Measurements from ENCODE around the gene FMNL2.

FMNL2 gene

DNA sequence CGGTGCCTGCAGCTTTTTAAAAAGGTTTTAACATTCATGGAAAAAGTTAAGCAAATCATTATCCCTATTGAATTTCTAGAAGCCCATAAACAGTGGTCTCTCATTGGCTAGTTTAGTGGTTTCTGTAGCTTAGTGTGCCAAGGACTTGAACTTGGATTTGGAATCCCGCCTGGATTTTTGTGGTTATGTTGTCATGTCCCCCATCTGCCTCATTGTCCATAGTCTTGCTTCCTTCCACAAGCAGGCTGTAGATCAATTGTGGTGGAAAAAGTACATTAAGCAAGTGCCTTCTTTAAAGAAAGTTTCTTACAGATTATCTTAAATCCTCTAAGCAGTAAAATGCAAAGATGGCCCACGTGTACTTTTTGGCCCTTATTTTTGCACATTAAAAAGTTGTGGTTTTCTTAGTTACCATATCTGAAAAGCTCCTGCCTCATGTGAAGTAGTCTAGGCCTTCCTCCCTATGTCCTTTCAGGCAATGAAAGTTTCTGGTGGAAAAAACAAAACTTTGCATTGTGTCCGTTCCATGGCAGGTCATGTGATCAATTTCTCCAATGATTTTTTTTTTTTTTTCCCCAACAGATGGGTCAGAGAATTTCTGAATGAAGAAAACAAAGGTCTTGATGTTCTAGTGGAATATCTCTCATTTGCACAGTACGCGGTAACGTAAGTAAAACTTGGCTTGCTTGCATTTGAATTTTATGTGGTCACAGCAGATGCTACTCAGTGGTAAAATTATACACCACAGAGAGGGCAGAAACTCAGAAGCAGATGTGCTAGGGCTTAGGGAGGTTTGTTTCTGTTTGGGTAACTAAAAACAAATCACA, 223.4 kb downstream of the FMNL2 start:
- DNase-seq (ENCODE audit: low spot score) = no peak

DNA sequence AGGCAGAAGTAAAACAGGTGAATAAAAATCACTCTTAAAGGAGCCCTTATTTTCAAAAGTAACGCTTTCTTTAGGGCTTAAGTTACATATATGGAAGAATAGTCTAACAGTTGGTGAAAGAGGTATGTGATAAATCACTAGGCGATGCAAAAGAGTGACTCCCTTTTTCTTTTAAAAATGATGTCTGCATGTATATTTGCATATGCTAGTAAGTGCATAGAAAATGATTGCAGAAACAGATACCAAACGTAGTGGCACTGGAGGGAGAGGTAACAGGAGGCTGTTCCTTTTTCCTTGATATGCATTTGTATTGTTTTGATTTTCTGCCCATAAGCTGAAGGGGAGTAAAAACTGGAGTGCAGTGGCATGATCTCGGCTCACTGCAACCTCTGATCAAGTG, 224.0 kb downstream of the FMNL2 start:
- DNase-seq (ENCODE audit: low spot score) = no peak

- no peak for DNase-seq (ENCODE audit: low spot score)
Observed at GRCh38 chr2:152560166-152560565, 225.2 kb downstream of the FMNL2 start.

DNA sequence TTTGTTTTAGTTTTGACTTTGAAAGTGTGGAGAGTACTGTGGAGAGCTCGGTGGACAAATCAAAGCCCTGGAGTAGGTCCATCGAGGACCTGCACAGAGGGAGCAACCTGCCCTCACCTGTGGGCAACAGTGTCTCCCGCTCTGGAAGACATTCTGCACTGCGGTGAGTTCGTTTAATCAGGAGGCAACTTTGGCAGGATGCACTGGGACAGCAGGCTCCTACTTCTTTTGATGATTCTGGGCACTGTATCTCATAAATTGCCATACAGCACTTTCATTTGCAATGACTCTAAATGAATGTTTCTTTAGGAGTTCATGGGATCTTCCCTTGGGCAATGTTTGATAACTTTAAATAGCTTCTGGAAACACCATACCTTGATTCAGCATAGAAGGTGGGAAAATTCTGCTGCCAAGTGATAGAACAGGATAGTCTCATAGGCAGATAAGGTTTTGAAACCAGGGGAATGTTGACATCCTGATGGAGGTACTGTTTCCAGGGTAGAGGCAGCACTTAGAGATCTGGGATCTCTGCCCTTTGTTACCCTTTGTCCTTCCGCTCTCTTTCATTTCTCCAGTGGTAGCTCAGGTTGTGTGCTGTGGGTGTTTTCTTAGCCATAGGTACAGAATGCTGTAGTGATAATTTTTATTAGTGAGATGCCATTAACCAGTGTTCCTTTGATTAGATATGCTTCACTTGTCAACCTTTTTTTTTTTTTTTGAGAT, 226.1 kb downstream of the FMNL2 start:
- no peak for DNase-seq (ENCODE audit: low spot score)

GRCh38 chr2:152562198-152562884, 227.4 kb downstream of the FMNL2 start:
- DNase-seq (ENCODE audit: low spot score) = no peak

DNA sequence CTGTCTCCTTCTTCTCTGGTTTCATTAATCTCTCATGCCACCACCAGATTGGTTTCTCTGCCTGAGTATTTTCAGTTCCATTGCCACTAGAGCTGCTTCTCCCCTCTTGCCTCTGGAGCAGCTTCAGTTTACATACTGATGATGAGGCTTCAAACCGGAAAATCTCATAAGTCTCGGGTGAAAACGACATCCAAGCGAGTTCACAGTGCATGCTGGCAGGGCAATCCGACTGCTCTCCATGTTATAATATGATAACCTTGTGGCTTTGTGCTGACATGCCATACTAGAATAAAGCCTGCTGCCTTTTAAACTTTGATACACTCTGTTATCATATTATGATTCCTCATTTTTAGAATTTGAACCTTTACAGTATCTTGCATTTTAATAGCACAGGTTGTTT, 228.8 kb downstream of the FMNL2 start:
- no peak for DNase-seq (ENCODE audit: low spot score)

DNA sequence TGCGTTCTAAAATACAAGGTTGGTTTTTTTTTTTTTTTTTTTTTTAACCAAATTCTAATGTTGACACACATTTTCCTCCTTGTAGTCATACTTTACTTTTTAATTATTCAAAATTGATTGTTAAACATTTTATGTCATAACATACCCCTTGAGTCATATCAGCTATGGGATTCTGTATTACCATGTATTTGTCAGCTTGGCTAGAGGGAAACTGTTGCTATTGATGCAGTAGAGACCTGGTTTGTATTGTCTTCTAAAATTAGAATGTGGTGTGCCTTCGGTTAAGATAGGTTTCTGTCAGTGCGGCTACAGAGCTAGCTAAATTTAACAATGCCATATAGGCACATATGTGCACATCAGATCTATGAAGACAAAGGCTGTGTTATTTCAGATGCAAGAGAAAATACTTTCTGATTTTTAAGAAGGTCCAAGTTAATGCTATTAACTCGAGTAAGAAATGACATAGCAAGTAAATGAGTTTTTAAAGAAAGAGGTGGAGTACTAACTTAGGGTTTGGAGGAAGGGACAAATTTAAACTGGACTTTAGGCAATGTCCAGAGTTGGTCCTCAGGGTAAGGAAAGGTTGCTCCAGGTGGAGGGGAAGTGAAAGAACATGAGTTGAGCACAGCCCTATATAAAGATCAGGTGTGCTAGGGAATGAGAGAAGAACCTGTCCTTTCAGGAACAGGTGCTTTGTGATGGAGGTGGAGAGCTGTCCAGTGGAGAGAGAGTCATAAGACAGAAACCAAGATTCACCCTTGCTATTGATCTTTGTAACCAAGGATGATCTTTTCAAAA, 230.0 kb downstream of the FMNL2 start:
- peak; percentile 41 for DNase-seq (ENCODE audit: low spot score)

- no peak for DNase-seq (ENCODE audit: low spot score)
Observed at GRCh38 chr2:152565884-152566727, 231.1 kb downstream of the FMNL2 start.

- DNase-seq (ENCODE audit: low spot score) = peak; percentile 25
Observed at GRCh38 chr2:152566728-152567069, 231.7 kb downstream of the FMNL2 start.

- DNase-seq (ENCODE audit: low spot score) = no peak
Observed at GRCh38 chr2:152568531-152568930, 233.6 kb downstream of the FMNL2 start.

- no peak for DNase-seq (ENCODE audit: low spot score)
Observed at GRCh38 chr2:152569186-152569585, 234.2 kb downstream of the FMNL2 start.

DNA sequence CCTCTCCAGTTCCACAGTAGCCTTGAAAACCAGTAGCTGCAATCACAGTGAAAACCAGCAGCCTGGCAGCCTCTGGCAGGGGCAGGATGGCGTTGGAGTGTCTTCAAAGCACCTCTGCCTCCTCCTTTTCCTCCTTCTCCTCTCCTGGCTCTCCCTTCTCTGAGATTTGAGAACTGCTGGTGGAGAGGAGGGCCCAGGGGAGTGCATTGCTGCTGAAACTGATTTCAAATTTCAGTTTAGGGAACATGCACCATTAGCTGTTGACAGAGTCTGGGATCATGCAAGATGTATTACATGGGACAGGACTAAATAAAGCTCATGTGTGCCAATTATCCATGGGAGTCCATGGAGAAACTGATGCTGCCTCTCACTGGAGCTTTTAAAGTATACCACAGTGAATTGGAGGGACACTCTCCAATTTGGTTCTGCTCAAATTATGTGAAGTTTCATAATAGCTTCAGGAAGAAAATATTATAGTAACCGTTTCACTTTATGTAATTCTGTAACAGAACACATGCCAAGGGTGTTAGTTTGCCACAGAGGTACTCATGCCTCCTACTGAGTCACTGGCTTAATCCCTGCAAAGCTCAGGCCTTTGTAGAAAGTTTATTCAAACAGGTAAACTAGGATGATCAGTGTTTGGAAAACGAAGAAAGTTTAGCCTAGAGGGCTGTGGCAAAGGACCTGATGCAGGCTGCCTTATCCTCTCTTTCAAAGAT, 236.2 kb downstream of the FMNL2 start:
- no peak for DNase-seq (ENCODE audit: low spot score)

GRCh38 chr2:152572031-152572430, 237.1 kb downstream of the FMNL2 start:
- DNase-seq (ENCODE audit: low spot score) = no peak

DNA sequence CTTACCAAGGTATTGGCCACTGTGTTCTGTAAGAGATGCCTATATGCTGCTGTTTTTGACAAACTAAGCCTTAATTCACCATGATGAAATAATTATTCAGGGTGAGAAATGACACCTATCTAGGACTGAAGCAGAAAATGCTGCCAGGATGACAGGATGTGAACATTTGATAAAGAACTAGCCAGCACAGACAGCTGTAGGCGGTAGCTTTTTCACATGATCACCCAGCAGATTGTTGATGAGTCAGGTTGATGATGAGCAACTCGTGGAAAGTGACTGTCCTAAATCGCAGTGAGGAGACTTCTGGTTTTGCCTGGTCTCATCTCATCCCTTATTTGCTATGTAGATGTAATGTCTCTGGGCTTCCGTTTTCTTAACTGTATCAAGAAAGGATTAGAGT, 238.2 kb downstream of the FMNL2 start:
- peak; percentile 93 for DNase-seq (ENCODE audit: low spot score)

DNA sequence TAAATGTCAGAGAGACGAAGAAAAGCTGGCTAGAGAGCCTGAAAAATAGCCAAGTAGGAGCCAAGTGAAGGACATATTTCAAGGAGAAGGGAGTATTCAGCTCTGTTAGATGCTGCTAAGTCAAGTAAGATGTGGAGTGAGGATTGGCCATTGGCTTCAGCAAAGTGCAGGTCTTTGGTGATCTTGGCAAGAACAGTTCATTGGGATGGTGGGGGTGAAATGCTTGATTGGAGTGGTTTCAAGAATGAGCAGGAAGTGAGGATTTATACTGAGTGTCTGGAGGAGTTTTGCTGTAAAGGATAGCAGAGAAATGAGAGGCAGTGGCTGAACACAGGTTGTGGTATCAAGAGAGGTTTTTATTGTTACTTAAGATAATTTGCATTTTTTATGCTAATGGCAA, 242.6 kb downstream of the FMNL2 start:
- DNase-seq (ENCODE audit: low spot score) = no peak

DNA sequence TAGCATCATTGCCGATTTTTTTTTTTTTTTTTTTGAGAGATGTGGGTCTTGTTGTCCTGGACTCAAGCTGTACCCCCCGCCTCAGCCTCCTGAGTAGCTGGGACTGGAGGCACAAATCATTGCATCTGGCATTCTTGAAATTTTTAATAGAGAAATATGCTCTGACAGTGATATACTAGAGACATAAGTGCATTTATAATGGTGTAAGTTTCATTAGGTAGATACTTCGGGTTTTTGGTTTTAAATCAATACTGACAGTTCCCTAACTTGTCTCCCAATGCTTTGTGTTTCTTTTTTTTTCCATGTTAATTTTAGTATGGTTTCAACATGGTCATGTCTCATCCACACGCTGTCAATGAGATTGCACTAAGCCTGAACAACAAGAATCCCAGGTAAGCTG, 243.6 kb downstream of the FMNL2 start:
- DNase-seq (ENCODE audit: low spot score) = no peak

DNA sequence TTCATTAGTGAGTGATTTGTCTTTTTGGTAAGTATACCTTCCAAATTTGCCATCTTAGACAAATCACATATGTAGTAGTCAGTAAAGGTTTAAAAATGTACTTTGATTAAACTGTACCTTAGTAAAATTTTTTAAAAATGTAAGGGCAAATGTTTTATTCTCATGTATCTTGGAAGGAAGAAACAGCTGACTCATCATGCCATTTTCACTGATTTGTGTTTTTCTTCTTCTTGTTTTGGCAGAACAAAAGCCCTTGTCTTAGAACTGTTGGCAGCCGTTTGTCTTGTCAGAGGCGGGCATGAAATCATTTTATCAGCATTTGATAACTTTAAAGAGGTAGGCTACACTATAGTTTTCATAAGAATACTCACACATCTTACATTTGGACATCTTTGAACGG, 245.7 kb downstream of the FMNL2 start:
- DNase-seq (ENCODE audit: low spot score) = no peak

DNA sequence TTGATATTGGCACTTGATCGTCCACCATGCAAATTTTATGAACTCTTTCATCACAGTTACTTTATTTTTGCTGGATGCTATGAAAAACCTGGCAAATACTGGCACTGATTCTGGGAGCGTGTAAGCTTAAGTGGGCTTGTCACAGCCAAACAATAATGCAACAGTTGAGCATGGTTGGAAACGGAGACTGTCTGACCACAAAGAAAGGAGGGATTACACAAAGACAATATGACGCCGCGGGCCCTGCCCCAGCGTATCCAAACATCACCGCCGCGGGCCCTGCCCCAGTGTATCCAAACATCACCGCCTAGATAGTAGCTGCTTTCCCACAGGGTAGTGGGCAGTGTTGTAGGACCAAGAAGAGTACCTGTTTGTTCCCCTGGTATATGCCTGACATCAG, 246.4 kb downstream of the FMNL2 start:
- no peak for DNase-seq (ENCODE audit: low spot score)

DNA sequence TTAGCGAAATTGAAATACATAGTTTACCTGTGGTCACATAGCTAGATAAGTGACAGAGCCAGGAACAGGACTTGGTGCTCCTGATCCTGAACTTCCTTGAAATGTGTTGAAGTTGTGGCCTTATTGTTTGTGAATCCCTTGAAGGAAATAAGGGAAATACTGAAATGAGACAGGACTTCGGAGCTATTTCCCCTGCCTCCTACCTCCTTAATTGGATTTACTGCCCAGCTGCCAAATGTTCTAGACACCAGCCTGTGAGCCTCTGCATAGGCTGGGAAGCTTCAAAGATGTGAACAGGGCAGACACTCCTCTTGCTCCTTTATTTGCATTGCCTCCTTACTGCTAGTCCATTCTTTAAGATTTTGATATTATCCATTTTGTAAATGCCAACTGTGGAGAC, 247.1 kb downstream of the FMNL2 start:
- DNase-seq (ENCODE audit: low spot score) = no peak

- no peak for DNase-seq (ENCODE audit: low spot score)
Observed at GRCh38 chr2:152583512-152584229, 248.7 kb downstream of the FMNL2 start.

Data from activated CD4-positive, alpha-beta T cell treated with anti-CD3 and anti-CD28 coated beads, Interleukin-2, Interleukin-4, amounts not matched to agents 100 ng/mL and 50 ng/mL, durations not matched to agents 16 hours and 8 hours (primary cell).